SH-SY5Y (cell line): ENCODE measurements around the gene ARRDC4.

Experiments used
- GATA2 ChIP-seq: IDR thresholded peaks from 2 replicates; pipeline ENCODE4 v1.6.1; 2011; ENCODE audit warnings: mild to moderate bottlenecking, low read depth, low read length
- GATA3 ChIP-seq: IDR thresholded peaks from 2 replicates; pipeline ENCODE4 v1.6.1; 2011; ENCODE audit warnings: low read depth, mild to moderate bottlenecking, low read length, moderate library complexity

DNA sequence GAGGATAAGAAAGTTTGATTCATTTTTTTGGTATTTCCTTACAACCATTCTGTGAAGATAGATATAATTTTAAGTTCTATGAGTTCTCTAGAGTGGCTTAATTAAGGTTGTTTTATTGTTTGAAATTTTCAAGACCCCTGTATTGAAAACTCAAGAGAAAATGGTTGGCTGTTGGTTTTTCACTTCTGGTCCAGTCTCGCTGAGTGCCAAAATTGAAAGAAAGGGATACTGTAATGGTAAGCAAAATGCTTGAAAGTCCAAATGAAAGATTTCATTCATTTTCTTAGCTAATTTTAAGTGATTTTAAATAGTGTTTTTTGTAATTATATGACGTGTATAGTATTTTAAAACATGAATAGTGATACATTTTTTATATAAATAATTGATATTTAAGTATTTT is 7.4 kb downstream of the ARRDC4 start:
- no peak for TF ChIP-seq GATA3
- no peak for TF ChIP-seq GATA2
